Effector CD8-positive, alpha-beta T cell (primary cell): ENCODE measurements around the gene DHRS7.

Source experiments
- DNase-seq: peaks from one replicate; lab custom pipeline; 2025; lab: John Stamatoyannopoulos, UW

DHRS7 gene

DNA sequence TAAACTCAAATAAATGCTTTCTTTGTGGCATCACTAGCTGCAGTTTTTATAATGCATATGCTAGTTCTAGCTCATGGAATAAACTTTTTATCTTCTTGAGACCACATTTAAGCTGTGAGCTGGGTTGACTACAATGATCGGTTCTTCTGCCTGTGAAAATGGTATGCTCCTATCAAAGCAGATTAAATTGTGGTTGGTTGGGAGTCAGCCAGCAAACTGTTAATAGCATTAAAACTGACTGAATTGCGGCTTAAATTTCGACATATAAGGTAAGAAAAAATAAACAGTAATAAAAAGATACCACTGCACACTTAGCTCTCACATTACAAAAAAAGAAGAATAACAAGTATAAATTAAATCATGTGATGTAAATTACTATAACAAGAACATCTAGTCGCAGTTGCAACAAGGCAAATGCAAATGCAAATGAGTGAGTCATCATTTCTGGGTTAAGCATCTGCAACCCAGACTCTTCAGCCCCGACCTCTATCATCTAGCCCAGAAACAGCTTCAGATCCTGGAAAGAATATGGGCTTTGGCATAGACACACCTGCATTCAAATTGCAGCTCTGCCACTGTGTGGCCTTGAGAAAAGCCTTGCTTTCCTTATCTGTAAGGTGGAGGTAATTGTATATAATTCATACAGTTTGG, 19.8 kb upstream of the DHRS7 start:
- DNase-seq, result no peak

DNA sequence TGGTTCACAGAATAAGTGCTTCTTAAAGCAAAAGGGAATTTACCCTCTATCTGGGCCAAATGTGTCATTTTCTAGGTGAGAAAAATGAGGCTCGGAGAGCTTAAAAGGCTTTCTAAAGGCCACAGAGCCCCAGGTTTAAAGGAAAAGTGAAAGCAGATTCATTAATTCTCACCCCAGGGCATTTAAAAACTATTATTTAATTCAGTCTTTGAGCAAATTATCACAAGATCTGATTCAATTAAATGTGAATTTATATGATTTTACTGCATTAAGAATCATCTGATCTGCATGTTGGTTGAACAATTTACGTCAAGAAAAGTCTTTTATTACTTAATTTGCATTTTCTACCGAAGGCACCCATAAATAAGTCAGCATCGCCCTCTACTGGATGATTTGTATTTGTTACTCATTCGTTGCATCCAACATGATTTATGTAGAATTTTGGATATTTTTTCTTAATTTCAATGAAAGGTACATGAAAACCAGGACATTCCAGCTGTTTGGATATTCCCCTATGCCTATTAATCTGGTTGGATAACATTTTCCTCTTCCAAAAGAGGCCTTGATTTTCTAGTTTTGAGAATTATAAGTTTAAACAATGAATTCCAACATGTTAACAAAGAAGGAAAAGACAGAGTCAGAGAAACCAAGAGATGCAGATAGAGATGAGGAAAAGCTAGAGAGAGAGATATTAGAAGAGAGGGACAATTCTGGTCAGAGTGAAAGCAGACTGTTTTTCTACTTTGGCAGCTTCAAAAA, 19.1 kb upstream of the DHRS7 start:
- DNase-seq, result no peak

GRCh38 chr14:60183741-60184140, 18.5 kb upstream of the DHRS7 start:
- no peak for DNase-seq

- DNase-seq, result no peak
Observed at GRCh38 chr14:60183138-60183537, 17.9 kb upstream of the DHRS7 start.

DNA sequence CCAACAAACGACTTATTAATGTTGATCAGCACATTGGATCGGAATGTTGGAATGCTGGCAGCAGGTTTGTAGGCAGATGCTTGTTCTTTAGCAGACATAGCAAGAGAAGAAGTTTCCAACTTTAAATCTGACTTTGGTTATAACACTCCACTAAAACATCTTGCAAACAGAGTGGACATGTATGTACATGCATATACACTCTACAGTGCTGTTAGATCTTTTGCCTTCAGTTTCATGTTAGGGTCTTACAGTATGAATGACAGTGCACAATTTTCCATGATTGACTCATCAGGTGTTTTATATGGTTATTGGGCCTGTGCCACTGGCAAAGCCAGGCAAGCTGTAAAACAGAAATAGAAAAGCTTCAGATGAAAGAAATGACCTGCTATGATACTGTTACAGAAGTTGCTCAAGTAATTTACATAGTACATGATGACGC, 14.3 kb upstream of the DHRS7 start:
- no peak for DNase-seq

GRCh38 chr14:60178820-60179219, 13.6 kb upstream of the DHRS7 start:
- DNase-seq, result no peak

GRCh38 chr14:60178164-60178563, 13.0 kb upstream of the DHRS7 start:
- DNase-seq, result no peak

- no peak for DNase-seq
Observed at GRCh38 chr14:60175255-60175902, 10.2 kb upstream of the DHRS7 start.

DNA sequence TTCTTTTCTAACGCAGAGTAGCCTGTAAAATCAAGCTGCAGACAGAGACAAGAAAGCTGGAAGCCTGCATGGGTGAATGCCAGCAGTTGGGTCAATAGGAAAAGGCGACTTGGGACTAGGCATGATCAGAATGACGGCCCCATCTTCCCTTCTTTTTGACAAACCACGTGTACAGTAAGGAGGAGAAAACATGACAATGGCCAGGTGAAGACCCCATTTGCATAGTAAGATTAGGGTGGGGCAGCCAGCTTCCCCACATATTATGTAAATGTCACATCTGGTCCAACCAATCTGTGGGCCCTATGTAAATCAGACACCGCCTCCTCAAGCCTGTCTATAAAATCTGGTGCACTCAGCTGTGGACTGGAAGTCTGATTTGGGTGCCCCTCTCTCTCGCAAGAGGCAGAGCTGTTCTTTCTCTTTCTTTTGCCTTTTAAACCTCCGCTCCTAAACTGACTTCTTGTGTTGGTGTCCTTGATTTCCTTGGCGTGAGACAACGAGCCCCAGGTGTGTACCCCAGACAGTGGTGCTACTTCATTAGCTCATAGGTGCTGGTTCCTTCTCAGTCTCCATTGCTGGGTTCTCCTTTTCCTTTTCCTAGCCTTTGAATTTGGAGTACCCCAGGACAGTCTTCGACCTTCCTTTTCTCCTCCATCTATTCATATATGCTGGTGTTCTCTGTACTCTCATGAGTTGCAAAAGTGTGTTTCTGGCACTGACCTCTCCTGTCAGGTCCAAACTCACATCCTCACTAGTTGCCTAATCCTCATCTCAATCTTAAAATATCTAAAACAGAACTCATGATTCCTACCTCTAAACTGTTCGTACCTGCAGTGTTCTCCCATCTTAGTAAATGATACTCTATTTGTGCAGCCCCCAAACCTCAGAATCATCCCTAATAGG, 9.4 kb upstream of the DHRS7 start:
- DNase-seq, result no peak

DNA sequence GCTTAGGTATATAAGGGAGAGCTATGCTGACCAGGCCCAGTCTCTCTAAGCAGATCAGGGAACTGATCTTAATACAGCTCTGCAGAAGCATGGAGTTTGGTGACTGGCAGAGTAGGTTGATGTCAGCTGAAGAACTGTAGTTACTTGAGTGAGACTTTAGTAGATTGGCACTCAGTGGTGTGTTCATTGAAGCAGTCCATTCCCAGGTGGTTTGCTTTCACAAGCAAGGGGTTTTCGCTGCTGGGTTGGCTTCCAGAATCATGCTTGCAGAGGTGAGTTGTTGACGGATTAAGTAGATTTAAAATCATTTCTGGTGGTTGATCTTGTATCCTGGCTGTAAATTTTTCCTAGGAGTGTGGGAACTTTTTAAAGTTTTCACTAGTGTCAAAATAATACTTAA, 6.5 kb upstream of the DHRS7 start:
- DNase-seq, result no peak

DNA sequence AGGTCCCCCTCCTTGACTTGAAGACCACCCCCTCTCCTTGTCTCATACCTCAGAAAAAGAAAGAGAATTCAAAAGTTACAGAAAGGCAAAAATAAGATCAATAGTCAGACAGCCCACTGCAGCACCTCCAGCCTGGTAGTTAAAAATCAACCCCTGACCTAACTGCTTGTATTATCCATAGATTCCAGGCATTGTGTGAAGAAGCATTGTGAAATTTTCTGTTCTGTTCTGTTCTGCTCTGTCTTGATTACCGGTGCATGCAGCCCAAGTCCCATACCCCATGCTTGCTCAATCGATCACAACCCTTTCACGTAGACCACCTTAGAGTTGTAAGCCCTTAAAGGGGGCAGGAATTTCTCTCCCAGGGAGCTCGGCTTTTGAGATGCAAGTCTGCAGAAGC, 5.8 kb upstream of the DHRS7 start:
- no peak for DNase-seq

DNA sequence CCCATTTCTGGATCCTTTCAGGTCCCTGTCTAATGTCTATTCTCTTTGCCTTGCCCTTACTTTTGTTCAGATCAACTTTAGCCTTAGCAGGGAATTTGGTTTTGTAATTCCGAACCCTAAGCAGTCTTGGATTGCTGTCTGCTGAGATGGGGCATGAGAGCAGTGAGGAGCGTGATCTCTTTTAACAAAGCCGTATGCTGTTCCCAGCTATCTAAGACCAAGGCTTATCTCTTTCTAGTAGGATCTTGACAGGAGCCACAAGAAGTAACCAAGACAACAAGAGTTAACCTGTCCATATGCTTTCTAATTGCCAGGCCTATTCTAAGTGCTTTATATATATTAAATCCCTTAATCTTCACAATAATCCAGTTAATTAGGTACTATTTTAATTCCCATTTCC, 4.5 kb upstream of the DHRS7 start:
- no peak for DNase-seq

DNA sequence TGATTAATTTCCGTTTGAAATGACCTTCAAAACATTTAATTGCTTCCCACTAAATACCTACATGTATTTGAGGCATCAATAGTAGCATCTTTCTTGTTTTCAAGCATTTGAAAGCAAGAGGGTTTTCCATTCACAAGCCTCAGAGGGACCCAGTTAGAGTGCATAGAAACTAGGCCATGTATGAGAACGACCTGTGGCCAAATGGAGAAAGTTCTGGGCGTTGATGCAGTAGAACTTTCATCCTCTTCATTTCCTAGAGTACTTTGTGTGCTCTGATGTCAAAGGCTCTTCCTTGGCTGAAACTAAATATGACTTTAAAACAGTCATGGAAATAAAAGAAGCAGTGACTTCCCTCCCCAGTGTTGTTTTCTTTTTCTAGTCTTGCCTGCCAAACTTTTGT, 944 bp upstream of the DHRS7 start:
- DNase-seq, result no peak

- no peak for DNase-seq
Observed at GRCh38 chr14:60165547-60165876, 314 bp upstream of the DHRS7 start.

- DNase-seq, result no peak
Observed at GRCh38 chr14:60164404-60164711, 840 bp downstream of the DHRS7 start.

- DNase-seq, result no peak
Observed at GRCh38 chr14:60163693-60164092, 1.5 kb downstream of the DHRS7 start.

DNA sequence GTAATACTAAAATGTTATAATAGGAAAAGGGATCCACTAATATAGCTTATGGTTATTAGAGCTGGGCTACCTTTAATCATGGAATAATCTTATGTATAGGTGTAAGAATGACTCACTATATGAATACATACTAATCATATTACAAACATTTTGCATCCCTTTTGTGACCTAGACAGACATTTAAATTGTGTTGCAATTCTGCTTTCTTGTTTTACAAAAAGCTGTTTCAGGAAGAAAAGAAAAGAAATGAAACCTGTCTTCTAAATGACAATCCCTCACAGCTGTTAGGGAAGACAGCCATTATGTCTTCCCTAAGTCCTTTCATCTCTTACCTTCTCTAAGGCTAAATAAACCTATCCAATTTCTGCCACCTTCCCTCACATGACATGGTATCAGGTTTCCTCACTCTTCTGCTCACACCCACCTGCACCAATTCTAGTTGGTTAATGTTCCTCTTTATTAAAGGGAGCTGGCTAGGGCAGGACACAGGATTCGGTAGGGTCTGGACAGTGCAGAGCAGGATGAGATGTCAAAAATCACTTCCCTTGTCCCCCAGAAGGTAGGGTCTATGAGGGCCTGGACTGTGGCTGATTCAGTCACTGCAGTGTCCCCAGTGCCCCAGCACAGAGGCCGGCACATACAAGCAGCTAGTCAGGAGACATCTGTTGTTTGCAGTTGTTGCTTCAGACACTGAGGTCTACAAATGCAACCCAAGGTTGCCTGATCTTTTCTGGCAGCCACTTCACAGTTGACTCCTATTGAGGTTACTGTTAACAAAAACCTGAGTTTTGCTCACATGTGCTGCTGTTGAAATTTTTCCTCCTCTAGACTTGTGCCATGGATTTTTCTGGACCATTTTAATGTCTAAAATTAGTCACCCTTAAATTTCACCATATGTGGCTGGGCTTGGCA, 3.7 kb downstream of the DHRS7 start:
- no peak for DNase-seq

GRCh38 chr14:60160422-60160821, 4.8 kb downstream of the DHRS7 start:
- DNase-seq, result no peak

DNA sequence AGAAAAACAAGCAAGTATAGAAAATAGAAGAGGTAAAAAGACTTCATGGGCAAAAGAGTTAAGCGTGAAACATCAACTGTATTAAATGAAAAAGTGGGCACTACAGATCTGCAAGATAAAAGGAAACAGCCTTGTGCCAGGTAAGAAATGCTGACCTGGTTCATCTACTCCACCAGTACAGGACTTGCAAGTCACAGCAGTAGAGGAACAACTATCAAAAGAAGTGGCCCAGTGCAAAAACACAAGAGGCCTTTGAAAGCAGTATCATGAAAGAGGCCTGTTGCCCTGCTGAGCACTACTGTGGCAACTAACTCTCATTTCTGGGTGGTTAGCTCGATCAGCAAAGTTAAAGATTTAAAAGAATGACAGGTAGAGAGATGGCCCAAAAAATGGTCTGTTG, 10.5 kb downstream of the DHRS7 start:
- no peak for DNase-seq

DNA sequence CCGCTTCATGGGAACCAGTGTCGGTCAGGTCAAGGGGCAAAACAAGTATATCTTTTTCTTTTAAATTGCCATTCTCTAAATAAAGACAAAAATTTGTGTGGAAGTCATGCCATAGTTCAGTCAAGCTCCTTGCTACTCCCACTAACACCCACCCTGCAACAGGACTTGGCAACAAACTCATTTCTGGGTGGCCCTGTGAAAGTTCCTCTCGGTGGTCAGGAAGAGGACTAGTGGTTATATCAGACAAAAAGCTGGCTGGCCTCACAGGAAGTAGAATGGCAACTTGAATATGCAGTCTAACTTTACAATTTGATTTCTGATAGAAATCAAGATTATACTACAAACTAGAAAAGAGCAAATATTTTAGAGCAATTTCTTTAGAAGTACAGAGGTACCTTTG, 11.2 kb downstream of the DHRS7 start:
- DNase-seq, result no peak

GRCh38 chr14:60151715-60152114, 13.5 kb downstream of the DHRS7 start:
- peak; percentile 23 for DNase-seq
